ENCODE data around the gene BCAS3.

DNA sequence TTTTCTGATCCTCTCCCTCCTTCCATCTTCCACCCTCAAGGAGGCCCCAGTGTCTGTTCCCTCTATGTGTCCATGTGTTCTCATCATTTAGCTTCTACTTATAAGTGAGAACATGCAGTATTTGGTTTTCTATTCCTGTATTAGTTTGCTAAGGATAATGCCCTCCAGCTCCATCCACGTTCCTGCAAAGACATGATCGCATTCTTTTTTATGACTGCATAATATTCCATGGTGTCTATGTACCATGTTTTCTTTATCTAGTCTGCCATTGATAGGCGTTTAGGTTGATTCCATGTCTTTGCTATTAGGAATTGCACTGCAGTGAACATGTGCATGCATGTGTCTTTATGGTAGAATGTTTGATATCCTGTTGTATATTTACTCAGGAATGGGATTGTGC is 275.1 kb downstream of the BCAS3 start:
- TF ChIP-seq, protein P1, sequence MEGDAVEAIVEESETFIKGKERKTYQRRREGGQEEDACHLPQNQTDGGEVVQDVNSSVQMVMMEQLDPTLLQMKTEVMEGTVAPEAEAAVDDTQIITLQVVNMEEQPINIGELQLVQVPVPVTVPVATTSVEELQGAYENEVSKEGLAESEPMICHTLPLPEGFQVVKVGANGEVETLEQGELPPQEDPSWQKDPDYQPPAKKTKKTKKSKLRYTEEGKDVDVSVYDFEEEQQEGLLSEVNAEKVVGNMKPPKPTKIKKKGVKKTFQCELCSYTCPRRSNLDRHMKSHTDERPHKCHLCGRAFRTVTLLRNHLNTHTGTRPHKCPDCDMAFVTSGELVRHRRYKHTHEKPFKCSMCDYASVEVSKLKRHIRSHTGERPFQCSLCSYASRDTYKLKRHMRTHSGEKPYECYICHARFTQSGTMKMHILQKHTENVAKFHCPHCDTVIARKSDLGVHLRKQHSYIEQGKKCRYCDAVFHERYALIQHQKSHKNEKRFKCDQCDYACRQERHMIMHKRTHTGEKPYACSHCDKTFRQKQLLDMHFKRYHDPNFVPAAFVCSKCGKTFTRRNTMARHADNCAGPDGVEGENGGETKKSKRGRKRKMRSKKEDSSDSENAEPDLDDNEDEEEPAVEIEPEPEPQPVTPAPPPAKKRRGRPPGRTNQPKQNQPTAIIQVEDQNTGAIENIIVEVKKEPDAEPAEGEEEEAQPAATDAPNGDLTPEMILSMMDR (IDR thresholded peaks at IDR 0.05): no peak
- TF ChIP-seq POLR2A (IDR thresholded peaks at IDR 0.05): no peak

Measured in lower leg skin (tissue), 3 donors.